WTC11 (cell line): ENCODE measurements around the gene SSU72. TPM values are rescaled to one million over a fixed set of nuclear protein-coding genes. Genes with fewer than 3 reads are reported as not detected.

Experiments used
- ATAC-seq: fragments of 200-7000 bp; cut with Tn5 transposase; 2 replicates; pipeline ENCODE4 v1.10.0; 2021; ENCODE audit warnings: mild to moderate bottlenecking, moderate library complexity
- CTCF ChIA-PET: fragments of 300-600 bp; sonication (Branson Sonifier 250); formaldehyde crosslinking; loops from one replicate; lab custom pipeline; 2021; ENCODE audit warnings: antibody characterized with exemption; lab: Charles Lee
- POLR2A ChIA-PET: fragments of 350-600 bp; sonication (Branson Sonifier 250); formaldehyde crosslinking; loops from one replicate; lab custom pipeline; 2021; ENCODE audit warnings: antibody characterized with exemption; lab: Charles Lee
- DNase-seq: peaks from one replicate; pipeline ENCODE4 v3.0.0; 2021; ENCODE audit warnings: low spot score
- H3K27ac Mint-ChIP-seq: 2 replicates; pipeline ENCODE4 v1.8.0; 2021; ENCODE audit warnings: mixed read lengths
- H3K27me3 Mint-ChIP-seq: 2 replicates; pipeline ENCODE4 v1.8.0; 2021; ENCODE audit warnings: low read depth, mild to moderate bottlenecking, moderate library complexity, mixed read lengths
- H3K36me3 Mint-ChIP-seq: 2 replicates; pipeline ENCODE4 v1.8.0; 2021; ENCODE audit warnings: mixed read lengths
- H3K4me1 Mint-ChIP-seq: 2 replicates; pipeline ENCODE4 v1.8.0; 2022; ENCODE audit warnings: mixed read lengths
- H3K4me3 Mint-ChIP-seq: 2 replicates; pipeline ENCODE4 v1.8.0; 2021; ENCODE audit warnings: mild to moderate bottlenecking, moderate library complexity, mixed read lengths
- H3K9me3 Mint-ChIP-seq: 2 replicates; pipeline ENCODE4 v1.8.0; 2021; ENCODE audit warnings: mixed read lengths
- ARID4B ChIP-seq: sonication (generic); formaldehyde crosslinking; IDR thresholded peaks from 2 replicates; pipeline ENCODE4 v1.8.0; 2023; ENCODE audit warnings: missing genetic modification reagents, mild to moderate bottlenecking, borderline replicate concordance
- ATF3 ChIP-seq: sonication (generic); formaldehyde crosslinking; conservative IDR thresholded peaks from 2 replicates; pipeline ENCODE4 v1.8.1; 2022; ENCODE audit warnings: mild to moderate bottlenecking, missing genetic modification reagents
- CDX4 ChIP-seq: fragments of 250-450 bp; sonication (Bioruptor Pico); IDR thresholded peaks from 2 replicates; pipeline ENCODE4 v1.9.0; 2021; ENCODE audit warnings: moderate library complexity, mild to moderate bottlenecking, inconsistent platforms, borderline replicate concordance
- CTCF ChIP-seq: fragments of 200-600 bp; IDR thresholded peaks from 2 replicates; pipeline ENCODE4 v1.8.0; 2022; ENCODE audit warnings: antibody characterized with exemption
- E2F4 ChIP-seq: sonication (generic); formaldehyde crosslinking; IDR thresholded peaks from 2 replicates; pipeline ENCODE4 v1.8.1; 2022; ENCODE audit warnings: low read depth, mild to moderate bottlenecking, moderate library complexity, missing genetic modification reagents, borderline replicate concordance
- ELF4 ChIP-seq: sonication (generic); formaldehyde crosslinking; IDR thresholded peaks from 2 replicates; pipeline ENCODE4 v1.8.1; 2022; ENCODE audit warnings: low read depth, mild to moderate bottlenecking, moderate library complexity, missing genetic modification reagents
- GABPB1 ChIP-seq: sonication (generic); formaldehyde crosslinking; IDR thresholded peaks from 2 replicates; pipeline ENCODE4 v1.8.1; 2023; ENCODE audit warnings: mild to moderate bottlenecking, missing genetic modification reagents
- HMGA2 ChIP-seq: fragments of 250-450 bp; sonication (Bioruptor Pico); IDR thresholded peaks from 2 replicates; pipeline ENCODE4 v1.4.0; 2021; ENCODE audit warnings: mild to moderate bottlenecking, moderate library complexity
- IRF1 ChIP-seq: sonication (generic); formaldehyde crosslinking; IDR thresholded peaks from 2 replicates; pipeline ENCODE4 v1.8.0; 2023; ENCODE audit warnings: missing genetic modification reagents
- NR3C1 ChIP-seq: sonication (generic); formaldehyde crosslinking; conservative IDR thresholded peaks from 2 replicates; pipeline ENCODE4 v1.8.1; 2023; ENCODE audit warnings: low read depth, mild to moderate bottlenecking, missing genetic modification reagents
- SMAD4 ChIP-seq: sonication (generic); formaldehyde crosslinking; IDR thresholded peaks from 2 replicates; pipeline ENCODE4 v1.8.0; 2022; ENCODE audit warnings: mild to moderate bottlenecking, missing genetic modification reagents
- TCF7 ChIP-seq: sonication (generic); formaldehyde crosslinking; IDR thresholded peaks from 2 replicates; pipeline ENCODE4 v1.8.0; 2022; ENCODE audit warnings: mild to moderate bottlenecking, low read depth, missing genetic modification reagents, moderate library complexity
- ZMAT4 ChIP-seq: fragments of 250-450 bp; sonication (Bioruptor Pico); IDR thresholded peaks from 2 replicates; pipeline ENCODE4 v1.9.0; 2021; ENCODE audit warnings: mild to moderate bottlenecking
- total RNA-seq: library from RNA; stranded (reverse); gene quantifications from 3 replicates; pipeline ENCODE4 v1.2.3, GENCODE V29; 2021

The SSU72 gene
- total RNA-seq, 1 experiment from 2014 or later: 158 TPM

- TF ChIP-seq E2F4 (CRISPR knock-in tag): no peak
- TF ChIP-seq CTCF: no peak
- TF ChIP-seq ARID4B (CRISPR knock-in tag): no peak
- no peak for TF ChIP-seq HMGA2 (CRISPR knock-in tag)
- TF ChIP-seq CDX4 (CRISPR knock-in tag): no peak
- peaks cover 35% of the 10 kb centered on the region for H3K36me3 Mint-ChIP-seq
- POLR2A ChIA-PET: no interaction called here
- no peaks in the 10 kb centered on the region for H3K4me1 Mint-ChIP-seq
- H3K27me3 Mint-ChIP-seq: no peaks in the 10 kb centered on the region
- ATAC-seq (no peak), DNase-seq (no peak)
- no peak overlapping the region for H3K4me3 Mint-ChIP-seq
- H3K9me3 Mint-ChIP-seq: no peaks in the 10 kb centered on the region
- CTCF ChIA-PET: no interaction called here
- no peak overlapping the region for H3K27ac Mint-ChIP-seq
Measured at GRCh38 chr1:1564268-1564667, 10.4 kb downstream of the SSU72 start.

GRCh38 chr1:1563688-1564087 lies 11.0 kb downstream of the SSU72 start:
- no peak for DNase-seq
- ChIA-PET POLR2A (no interaction called here), CTCF (no interaction called here)
- H3K4me1 Mint-ChIP-seq: no peaks in the 10 kb centered on the region
- no peak overlapping the region for H3K27ac Mint-ChIP-seq
- no peak for TF ChIP-seq ZMAT4 (CRISPR knock-in tag)
- TF ChIP-seq NR3C1 (CRISPR knock-in tag): no peak
- TF ChIP-seq GABPB1 (CRISPR knock-in tag): no peak
- TF ChIP-seq IRF1 (CRISPR knock-in tag): no peak
- TF ChIP-seq ELF4: no peak
- TF ChIP-seq TCF7: no peak
- no peak for TF ChIP-seq ATF3 (CRISPR knock-in tag)
- TF ChIP-seq SMAD4 (CRISPR knock-in tag): no peak
- TF ChIP-seq, all 79 proteins: peak for 0
- no peaks in the 10 kb centered on the region for H3K27me3 Mint-ChIP-seq
- ATAC-seq: no peak
- H3K9me3 Mint-ChIP-seq: no peaks in the 10 kb centered on the region
- H3K36me3 Mint-ChIP-seq: peaks cover 35% of the 10 kb centered on the region
- H3K4me3 Mint-ChIP-seq: no peak overlapping the region
